Measurements from ENCODE around the gene EFNA1.

- no peak for TF ChIP-seq CTCF (IDR thresholded peaks at IDR 0.05)
- TF ChIP-seq EZH2phosphoT487 (IDR thresholded peaks at IDR 0.05), result no peak
- no peak for TF ChIP-seq EZH2 (IDR thresholded peaks at IDR 0.05)
Measured at GRCh38 chr1:155128755-155129473, 1.2 kb downstream of the EFNA1 start.

All from neural progenitor cell (in vitro differentiated cells).